B cell (primary cell): ENCODE results near the gene VPS37C. TPM values are rescaled to one million over a fixed set of nuclear protein-coding genes. Genes with fewer than 3 reads are reported as not detected.

ENCODE experiments used
- ATAC-seq: fragments of 200-7000 bp; cut with Tn5 transposase; one replicate; pipeline ENCODE4 v1.10.0; 2021; ENCODE audit warnings: low read depth, mild to moderate bottlenecking, moderate number of reproducible peaks, moderate library complexity
- CTCF ChIA-PET: fragments of 350-600 bp; sonication (Branson Sonifier 250); formaldehyde crosslinking; loops from one replicate; lab custom pipeline; 2021; ENCODE audit warnings: antibody characterized with exemption, inconsistent platforms; lab: Charles Lee
- POLR2A ChIA-PET: fragments of 350-600 bp; sonication (Branson Sonifier 250); formaldehyde crosslinking; loops from one replicate; lab custom pipeline; 2021; ENCODE audit warnings: antibody characterized with exemption; lab: Charles Lee
- DNase-seq: peaks from one replicate; pipeline ENCODE4 v3.0.0; 2013
- H2AFZ ChIP-seq: 2 replicates; pipeline ENCODE4 v1.6.1; 2012; ENCODE audit warnings: mild to moderate bottlenecking, low read depth, low read length; ENCODE audit not compliant: insufficient read depth, poor library complexity, severe bottlenecking
- H3K27ac ChIP-seq, 2 donors: 1 replicate in 1 of 2; 2 replicates in 1 of 2; pipeline ENCODE4 v1.5.1; 2012 to 2013; ENCODE audit warnings: low read length in 2 of 2, mild to moderate bottlenecking in 2 of 2, moderate library complexity in 1 of 2
- H3K27me3 ChIP-seq, 4 experiments: fragments of 200-600 bp in 1 of 4; sonication (generic) in 1 of 4; replicated peaks in 1 of 4; 1 replicate in 2 of 4; 2 replicates in 2 of 4; pipeline versions ENCODE4 v1.6.1 to v1.7.0; 2013 to 2016; ENCODE audit warnings: low read length in 3 of 4, mild to moderate bottlenecking in 2 of 4, mixed read lengths in 1 of 4, moderate library complexity in 1 of 4; ENCODE audit not compliant: insufficient read depth in 4 of 4, control insufficient read depth in 3 of 4; ENCODE audit errors: control extremely low read depth in 1 of 4
- H3K36me3 ChIP-seq, 2 experiments: replicated peaks in 1 of 2; 1 replicate in 1 of 2; 2 replicates in 1 of 2; pipeline versions ENCODE4 v1.6.1 to v1.7.1; 2013; ENCODE audit warnings: low read length in 1 of 2; ENCODE audit not compliant: insufficient read depth in 2 of 2, control insufficient read depth in 1 of 2; ENCODE audit errors: control extremely low read depth in 1 of 2, extremely low read depth in 1 of 2
- H3K4me1 ChIP-seq, 2 donors: fragments of 200-600 bp in 1 of 2; sonication (generic) in 1 of 2; 1 replicate in 1 of 2; 2 replicates in 1 of 2; pipeline versions ENCODE4 v1.5.1 to v1.6.1; 2013 to 2017; ENCODE audit warnings: low read length in 2 of 2; ENCODE audit not compliant: control insufficient read depth in 2 of 2, insufficient read depth in 2 of 2
- H3K4me2 ChIP-seq: replicated peaks from 2 replicates; pipeline ENCODE3; 2012; ENCODE audit warnings: mild to moderate bottlenecking, low read depth, low read length; ENCODE audit not compliant: poor library complexity, severe bottlenecking
- H3K4me3 ChIP-seq, 5 experiments: fragments of 200-600 bp in 1 of 5; sonication (generic) in 1 of 5; 1 replicate in 3 of 5; 2 replicates in 2 of 5; pipeline versions ENCODE4 v1.5.1 to v1.7.0; 2011 to 2016; ENCODE audit warnings: low read length in 4 of 5, mild to moderate bottlenecking in 4 of 5, low read depth in 2 of 5, control low read depth in 1 of 5, moderate library complexity in 1 of 5; ENCODE audit not compliant: insufficient read depth in 1 of 5; ENCODE audit errors: control extremely low read depth in 1 of 5, extremely low read depth in 1 of 5
- H3K79me2 ChIP-seq: fragments of 200-600 bp; sonication (generic); one replicate; pipeline ENCODE4 v1.6.0; 2016; ENCODE audit warnings: low read length; ENCODE audit not compliant: control insufficient read depth, insufficient read depth
- H3K9ac ChIP-seq: fragments of 200-600 bp; sonication (generic); 2 replicates; pipeline ENCODE4 v1.6.1; 2017; ENCODE audit warnings: mild to moderate bottlenecking, low read length, moderate library complexity
- H3K9me3 ChIP-seq, 3 donors: one replicate each; pipeline versions ENCODE4 v1.6.1 to v1.7.1; 2013; ENCODE audit warnings: low read length in 2 of 3; ENCODE audit not compliant: control insufficient read depth in 2 of 3, insufficient read depth in 1 of 3; ENCODE audit errors: control extremely low read depth in 1 of 3
- H4K20me1 ChIP-seq: 2 replicates; pipeline ENCODE4 v1.6.0; 2012; ENCODE audit warnings: mild to moderate bottlenecking, low read length; ENCODE audit not compliant: insufficient read depth, control insufficient read depth, poor library complexity, severe bottlenecking
- H3K27ac Mint-ChIP-seq: one replicate; pipeline ENCODE4 v1.8.0; 2021; ENCODE audit warnings: mixed read lengths
- H3K27me3 Mint-ChIP-seq: one replicate; pipeline ENCODE4 v1.8.0; 2021; ENCODE audit warnings: mixed read lengths
- H3K4me1 Mint-ChIP-seq: one replicate; pipeline ENCODE4 v1.8.0; 2021; ENCODE audit warnings: mixed read lengths
- H3K4me3 Mint-ChIP-seq: one replicate; pipeline ENCODE4 v1.8.0; 2021; ENCODE audit warnings: mixed read lengths
- H3K9me3 Mint-ChIP-seq: one replicate; pipeline ENCODE4 v1.8.0; 2022; ENCODE audit warnings: mixed read lengths; ENCODE audit not compliant: insufficient read depth
- EZH2 ChIP-seq: IDR thresholded peaks from 2 replicates; pipeline ENCODE4 v1.6.1; 2012; ENCODE audit warnings: borderline replicate concordance, low read depth, mild to moderate bottlenecking, moderate library complexity, low read length; ENCODE audit not compliant: insufficient read depth, poor library complexity, severe bottlenecking
- WGBS: methylation state at CpG from one replicate; pipeline ENCODE4 v1.1.5; 2013; ENCODE audit warnings: missing lambda C conversion rate; ENCODE audit not compliant: insufficient coverage; 5-methylcytosine and 5-hydroxymethylcytosine counted together
- intact Hi-C: fragments of 100-400 bp; cut with micrococcal nuclease; formaldehyde crosslinking; loops from one replicate; pipeline ENCODE4 v1.10.0; 2022
- polyA plus RNA-seq: library from polyadenylated mRNA; depleted of rRNA; stranded (reverse); fragments of >200 nt; gene quantifications from 2 replicates; pipeline ENCODE4 v1.2.3, GENCODE V29; 2012
- total RNA-seq, 2 donors: library from RNA; stranded (reverse); fragments of 120-200 nt in 1 of 2; gene quantifications; 1 replicate in 1 of 2; 2 replicates in 1 of 2; pipeline versions ENCODE4 v1.2.3 to v1.2.4, GENCODE V29; 2013 to 2022
- TF ChIP-seq, protein P1 (sequence below): fragments of 200-600 bp; IDR thresholded peaks from one replicate; pipeline ENCODE4 v1.8.0; 2022; ENCODE audit warnings: antibody characterized with exemption, mild to moderate bottlenecking

VPS37C gene
- total and polyA plus RNA-seq, 2 donors (not counting 1 experiment from before 2014, with no cell fraction given) = 6.4 to 20.1 TPM

DNA sequence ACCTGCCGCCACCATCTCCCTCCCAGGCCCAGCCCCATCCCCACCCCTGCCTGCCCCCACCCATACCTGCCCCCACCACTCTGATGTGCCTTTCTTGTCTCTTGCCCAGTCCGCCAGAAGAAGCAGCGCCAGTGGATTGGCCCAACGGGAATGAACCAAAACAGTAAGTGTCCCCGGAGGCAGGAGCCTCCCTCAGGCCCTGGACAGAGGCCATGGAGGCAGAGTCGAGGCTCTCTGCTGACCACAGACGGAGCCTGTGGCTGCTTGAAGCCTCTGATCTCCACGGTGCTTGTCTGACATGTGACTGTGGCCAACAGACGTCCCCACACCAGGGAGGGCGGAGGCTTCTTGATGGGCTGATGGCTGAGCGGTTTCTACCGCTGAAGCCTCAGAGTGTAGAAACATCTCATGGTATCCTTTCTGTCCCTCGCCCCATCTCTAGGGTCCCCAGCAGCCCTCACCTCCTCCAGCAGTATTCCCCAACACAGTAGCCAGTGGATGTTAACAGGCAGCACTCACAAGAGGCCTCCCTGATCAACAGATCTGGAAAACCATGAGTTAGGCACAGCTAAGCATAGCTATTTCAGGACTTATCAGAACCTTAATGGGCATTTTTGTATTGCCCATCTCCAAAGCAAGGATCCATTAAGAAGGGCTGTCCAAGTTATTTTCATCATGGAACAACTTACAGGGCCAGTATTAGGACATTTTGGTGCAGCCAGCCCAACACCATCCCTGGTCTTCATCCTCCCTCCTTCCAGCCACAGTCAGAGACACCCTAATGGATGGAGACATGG, 37.3 kb downstream of the VPS37C start:
- no peak overlapping the region for H3K27ac ChIP-seq
- ATAC-seq (no peak), DNase-seq (no peak)
- WGBS = 77% methylated on average over 13 of the region's 13 CpGs
- H3K9ac ChIP-seq = no peak overlapping the region
- Mint-ChIP-seq H3K4me3 (no peak overlapping the region), H3K9me3 (no peaks in the 10 kb centered on the region), H3K4me1 (peaks cover 4% of the 10 kb centered on the region), H3K27me3 (no peaks in the 10 kb centered on the region), H3K27ac (no peak overlapping the region)
- CTCF ChIA-PET = no interaction called here
- H3K4me2 ChIP-seq = no peak overlapping the region
- H3K27me3 ChIP-seq = no peaks in the 10 kb centered on the region
- no peaks in the 10 kb centered on the region for H4K20me1 ChIP-seq
- no peaks in the 10 kb centered on the region for H3K9me3 ChIP-seq
- H3K79me2 ChIP-seq = no peaks in the 10 kb centered on the region
- TF ChIP-seq EZH2 = no peak
- TF ChIP-seq, protein P1, sequence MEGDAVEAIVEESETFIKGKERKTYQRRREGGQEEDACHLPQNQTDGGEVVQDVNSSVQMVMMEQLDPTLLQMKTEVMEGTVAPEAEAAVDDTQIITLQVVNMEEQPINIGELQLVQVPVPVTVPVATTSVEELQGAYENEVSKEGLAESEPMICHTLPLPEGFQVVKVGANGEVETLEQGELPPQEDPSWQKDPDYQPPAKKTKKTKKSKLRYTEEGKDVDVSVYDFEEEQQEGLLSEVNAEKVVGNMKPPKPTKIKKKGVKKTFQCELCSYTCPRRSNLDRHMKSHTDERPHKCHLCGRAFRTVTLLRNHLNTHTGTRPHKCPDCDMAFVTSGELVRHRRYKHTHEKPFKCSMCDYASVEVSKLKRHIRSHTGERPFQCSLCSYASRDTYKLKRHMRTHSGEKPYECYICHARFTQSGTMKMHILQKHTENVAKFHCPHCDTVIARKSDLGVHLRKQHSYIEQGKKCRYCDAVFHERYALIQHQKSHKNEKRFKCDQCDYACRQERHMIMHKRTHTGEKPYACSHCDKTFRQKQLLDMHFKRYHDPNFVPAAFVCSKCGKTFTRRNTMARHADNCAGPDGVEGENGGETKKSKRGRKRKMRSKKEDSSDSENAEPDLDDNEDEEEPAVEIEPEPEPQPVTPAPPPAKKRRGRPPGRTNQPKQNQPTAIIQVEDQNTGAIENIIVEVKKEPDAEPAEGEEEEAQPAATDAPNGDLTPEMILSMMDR = no peak
- intact Hi-C loops = loop anchor here (10.0 kb wide), 1 partner anchor 99 kb away; no protein-coding TSS in a partner anchor
- H2AFZ ChIP-seq = no peak overlapping the region
- no peak overlapping the region for H3K4me3 ChIP-seq
- no peaks in the 10 kb centered on the region for H3K36me3 ChIP-seq
- H3K4me1 ChIP-seq = peaks cover 0 to 8% of the 10 kb centered on the region in 2 donors
- POLR2A ChIA-PET = interaction anchor here (0.5 kb wide), 1 partner anchor 181 kb away, joined by 3 read pairs; no protein-coding TSS in a partner anchor

DNA sequence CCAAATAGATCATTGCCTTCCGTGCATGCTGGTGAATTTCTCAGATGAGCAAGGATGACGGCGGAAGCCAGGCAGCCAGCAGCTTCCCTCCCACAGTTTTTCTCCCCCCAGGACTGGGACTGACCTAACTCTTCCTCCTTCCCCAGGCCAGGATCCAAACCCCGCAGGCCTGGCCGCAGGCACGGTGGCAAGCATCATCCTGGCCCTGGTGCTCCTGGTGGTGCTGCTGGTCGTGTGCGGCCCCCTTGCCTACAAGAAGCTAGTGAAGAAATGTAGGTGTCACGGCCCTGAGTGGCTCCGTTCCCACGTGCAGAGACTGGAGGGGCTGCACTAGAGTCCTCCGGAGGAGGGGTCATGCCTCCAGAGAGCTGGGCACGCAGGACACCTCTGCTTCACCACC, 38.5 kb downstream of the VPS37C start:
- 93% methylated on average over 9 of the region's 13 CpGs for WGBS
- CTCF ChIA-PET = interaction anchor here (1.6 kb wide), 1 partner anchor 12 kb away, joined by 4 read pairs; no protein-coding TSS in a partner anchor

More for the DNA sequence above, 38.5 kb downstream of the VPS37C start:
- Histone ChIP-seq H3K9ac (no peak overlapping the region), H3K4me1 (peaks cover 0 to 8% of the 10 kb centered on the region in 2 donors), H3K4me2 (no peak overlapping the region), H3K9me3 (no peaks in the 10 kb centered on the region), H3K27me3 (no peaks in the 10 kb centered on the region), H3K4me3 (no peak overlapping the region), H4K20me1 (no peaks in the 10 kb centered on the region), H3K36me3 (no peaks in the 10 kb centered on the region), H3K79me2 (no peaks in the 10 kb centered on the region), H2AFZ (no peak overlapping the region), H3K27ac (no peak overlapping the region)
- Mint-ChIP-seq H3K27ac (no peak overlapping the region), H3K4me1 (peaks cover 4% of the 10 kb centered on the region), H3K9me3 (no peaks in the 10 kb centered on the region), H3K27me3 (no peaks in the 10 kb centered on the region), H3K4me3 (no peak overlapping the region)
- no peak for TF ChIP-seq EZH2
- TF ChIP-seq, protein P1 = no peak
- DNase-seq = no peak
- POLR2A ChIA-PET = no interaction called here
- intact Hi-C loops = loop anchor here (10.0 kb wide), 1 partner anchor 98 kb away; no protein-coding TSS in a partner anchor
- ATAC-seq = no peak
